Gastrocnemius medialis (tissue), 4 donors: Measurements from ENCODE around the gene LRFN5.

Experiments used
- POLR2A ChIP-seq, 2 donors: fragments of 450-650 bp; IDR thresholded peaks; one replicate each; pipeline ENCODE4 v1.6.1; 2017; ENCODE audit warnings: antibody characterized with exemption in 2 of 2, mild to moderate bottlenecking in 2 of 2, moderate library complexity in 2 of 2
- TF ChIP-seq, protein P1 (sequence below), 5 experiments: fragments of 450-650 bp in 3 of 5; fragments of 200-600 bp in 2 of 5; sonication (generic) in 2 of 5; IDR thresholded peaks in 4 of 5; conservative IDR thresholded peaks in 1 of 5; 1 replicate in 4 of 5; 2 replicates in 1 of 5; pipeline ENCODE4 v1.5.1; 2016 to 2019; ENCODE audit warnings: antibody characterized with exemption in 5 of 5, mild to moderate bottlenecking in 3 of 5, moderate library complexity in 3 of 5

GRCh38 chr14:41668356-41668755 is 61.7 kb downstream of the LRFN5 start:
- TF ChIP-seq, protein P1, sequence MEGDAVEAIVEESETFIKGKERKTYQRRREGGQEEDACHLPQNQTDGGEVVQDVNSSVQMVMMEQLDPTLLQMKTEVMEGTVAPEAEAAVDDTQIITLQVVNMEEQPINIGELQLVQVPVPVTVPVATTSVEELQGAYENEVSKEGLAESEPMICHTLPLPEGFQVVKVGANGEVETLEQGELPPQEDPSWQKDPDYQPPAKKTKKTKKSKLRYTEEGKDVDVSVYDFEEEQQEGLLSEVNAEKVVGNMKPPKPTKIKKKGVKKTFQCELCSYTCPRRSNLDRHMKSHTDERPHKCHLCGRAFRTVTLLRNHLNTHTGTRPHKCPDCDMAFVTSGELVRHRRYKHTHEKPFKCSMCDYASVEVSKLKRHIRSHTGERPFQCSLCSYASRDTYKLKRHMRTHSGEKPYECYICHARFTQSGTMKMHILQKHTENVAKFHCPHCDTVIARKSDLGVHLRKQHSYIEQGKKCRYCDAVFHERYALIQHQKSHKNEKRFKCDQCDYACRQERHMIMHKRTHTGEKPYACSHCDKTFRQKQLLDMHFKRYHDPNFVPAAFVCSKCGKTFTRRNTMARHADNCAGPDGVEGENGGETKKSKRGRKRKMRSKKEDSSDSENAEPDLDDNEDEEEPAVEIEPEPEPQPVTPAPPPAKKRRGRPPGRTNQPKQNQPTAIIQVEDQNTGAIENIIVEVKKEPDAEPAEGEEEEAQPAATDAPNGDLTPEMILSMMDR (IDR thresholded peaks at IDR 0.05 in 4 of 5, conservative IDR thresholded peaks at IDR 0.05 in 1 of 5), result no peak
- TF ChIP-seq POLR2A (IDR thresholded peaks at IDR 0.05), result no peak
